Body of pancreas (tissue), 4 donors: Measurements from ENCODE around the gene MEG3. TPM values are rescaled to one million over a fixed set of nuclear protein-coding genes. Genes with fewer than 3 reads are reported as not detected.

Experiments
- ATAC-seq: fragments of 150-250 bp; one replicate; pipeline ENCODE4 v1.9.1; 2016
- DNase-seq, 4 donors: peaks; one replicate each; pipeline ENCODE4 v3.0.0-alpha.2; 2019
- H3K27ac ChIP-seq, 4 donors: fragments of 200-600 bp; sonication (generic); 1 replicate in 3 of 4; 2 replicates in 1 of 4; pipeline versions ENCODE4 v1.5.1 to v1.6.1; 2016 to 2019; ENCODE audit warnings: mild to moderate bottlenecking in 1 of 4, mixed read lengths in 1 of 4, moderate library complexity in 1 of 4
- H3K27me3 ChIP-seq, 2 donors: fragments of 200-600 bp; sonication (generic); one replicate each; pipeline ENCODE4 v1.6.0; 2016; ENCODE audit warnings: mild to moderate bottlenecking in 1 of 2
- H3K36me3 ChIP-seq, 2 donors: fragments of 200-600 bp; sonication (generic); replicated peaks in 1 of 2; 2 replicates each; pipeline ENCODE4 v1.5.1; 2016; ENCODE audit warnings: low read depth in 2 of 2; ENCODE audit not compliant: insufficient read depth in 1 of 2
- H3K4me1 ChIP-seq: fragments of 200-600 bp; sonication (generic); one replicate; pipeline ENCODE4 v1.6.0; 2016
- H3K4me3 ChIP-seq, 2 donors: fragments of 200-600 bp; sonication (generic); 1 replicate in 1 of 2; 2 replicates in 1 of 2; pipeline ENCODE4 v1.5.1; 2016 to 2019
- H3K9me3 ChIP-seq, 3 donors: fragments of 200-600 bp; sonication (generic); 1 replicate in 2 of 3; 2 replicates in 1 of 3; pipeline ENCODE4 v1.5.1; 2016
- CTCF ChIP-seq, 7 experiments: fragments of 450-650 bp in 4 of 7; fragments of 200-600 bp in 3 of 7; sonication (generic) in 3 of 7; IDR thresholded peaks; one replicate each; pipeline ENCODE4 v1.5.1; 2016 to 2019; ENCODE audit warnings: antibody characterized with exemption in 7 of 7
- POLR2A ChIP-seq, 3 donors: fragments of 450-650 bp; IDR thresholded peaks; one replicate each; pipeline ENCODE4 v1.6.1; 2016; ENCODE audit warnings: antibody characterized with exemption in 3 of 3, mild to moderate bottlenecking in 2 of 3
- WGBS, 2 donors: methylation state at CpG; one replicate each; pipeline ENCODE4 v1.1.5; 2017; 5-methylcytosine and 5-hydroxymethylcytosine counted together
- intact Hi-C: fragments of 100-400 bp; cut with DNase I; formaldehyde crosslinking; loops from one replicate; pipeline ENCODE4 v1.15.1; 2023
- total RNA-seq, 2 donors: library from RNA; depleted of rRNA; stranded (reverse); fragments of >200 nt; gene quantifications; one replicate each; pipeline ENCODE4 v1.1.0, GENCODE V29; 2016

Gene MEG3
- total RNA-seq, 2 donors from 2014 or later: 150 to 537 TPM

GRCh38 chr14:100883789-100884101, 57.8 kb downstream of the MEG3 start:
- no peak overlapping the region for H3K27ac ChIP-seq

GRCh38 chr14:100884456-100884855, 58.5 kb downstream of the MEG3 start:
- Histone ChIP-seq H3K36me3 (no peaks in the 10 kb centered on the region), H3K9me3 (no peaks in the 10 kb centered on the region), H3K27me3 (no peaks in the 10 kb centered on the region), H3K27ac (no peak overlapping the region), H3K4me1 (peaks cover 6% of the 10 kb centered on the region), H3K4me3 (no peak overlapping the region)
- TF ChIP-seq POLR2A (IDR thresholded peaks at IDR 0.05) (no peak), CTCF (IDR thresholded peaks at IDR 0.05) (no peak)
- no peak for DNase-seq
- intact Hi-C loops: no loop called here
- 83 to 88% methylated on average over 13 of the region's 13 CpGs for WGBS, 2 donors
- ATAC-seq: no peak

More at GRCh38 chr14:100883789-100884101, 57.8 kb downstream of the MEG3 start:
- H3K9me3 ChIP-seq: no peaks in the 10 kb centered on the region
- H3K36me3 ChIP-seq: no peaks in the 10 kb centered on the region
- H3K4me3 ChIP-seq: no peak overlapping the region
- ATAC-seq (no peak), DNase-seq (no peak)
- TF ChIP-seq CTCF (IDR thresholded peaks at IDR 0.05) (no peak), POLR2A (IDR thresholded peaks at IDR 0.05) (no peak)
- H3K27me3 ChIP-seq: no peaks in the 10 kb centered on the region
- WGBS, 2 donors: 70 to 84% methylated on average over 4 to 11 of the region's 11 CpGs
- H3K4me1 ChIP-seq: peaks cover under 1% of the 10 kb centered on the region
- intact Hi-C loops: no loop called here

GRCh38 chr14:100885196-100885595, 59.3 kb downstream of the MEG3 start:
- Histone ChIP-seq H3K9me3 (no peaks in the 10 kb centered on the region), H3K27me3 (no peaks in the 10 kb centered on the region), H3K36me3 (no peaks in the 10 kb centered on the region), H3K4me1 (peaks cover 6% of the 10 kb centered on the region), H3K27ac (no peak overlapping the region), H3K4me3 (no peak overlapping the region)
- ATAC-seq: no peak
- no peak for TF ChIP-seq CTCF (IDR thresholded peaks at IDR 0.05)
- no peak for TF ChIP-seq POLR2A (IDR thresholded peaks at IDR 0.05)
- no peak for DNase-seq
- intact Hi-C loops: no loop called here
- WGBS, 2 donors: 52 to 71% methylated on average over 2 of the region's 2 CpGs

GRCh38 chr14:100885617-100886016, 59.7 kb downstream of the MEG3 start:
- Histone ChIP-seq H3K9me3 (no peaks in the 10 kb centered on the region), H3K36me3 (no peaks in the 10 kb centered on the region), H3K27ac (no peak overlapping the region), H3K27me3 (no peaks in the 10 kb centered on the region), H3K4me1 (peaks cover 6% of the 10 kb centered on the region), H3K4me3 (no peak overlapping the region)
- ATAC-seq (no peak), DNase-seq (no peak)
- TF ChIP-seq CTCF (IDR thresholded peaks at IDR 0.05) (no peak), POLR2A (IDR thresholded peaks at IDR 0.05) (no peak)
- 69 to 74% methylated on average over 5 of the region's 5 CpGs for WGBS, 2 donors
- intact Hi-C loops: no loop called here

GRCh38 chr14:100887728-100888335, 61.9 kb downstream of the MEG3 start:
- 62 to 67% methylated on average over 6 of the region's 6 CpGs for WGBS, 2 donors
- no peak for TF ChIP-seq POLR2A (IDR thresholded peaks at IDR 0.05)
- no peak for TF ChIP-seq CTCF (IDR thresholded peaks at IDR 0.05)
- no peak for ATAC-seq
- DNase-seq: no peak
- Histone ChIP-seq H3K9me3 (no peaks in the 10 kb centered on the region), H3K27me3 (no peaks in the 10 kb centered on the region), H3K27ac (no peak overlapping the region), H3K4me3 (no peak overlapping the region), H3K4me1 (peaks cover 6% of the 10 kb centered on the region), H3K36me3 (no peaks in the 10 kb centered on the region)
- intact Hi-C loops: no loop called here
